CD4-positive, CD25-positive, alpha-beta regulatory T cell (primary cell): Measurements from ENCODE around the gene NPY5R. TPM values are rescaled to one million over a fixed set of nuclear protein-coding genes. Genes with fewer than 3 reads are reported as not detected.

Experiments used
- ATAC-seq, 2 donors: fragments of 150-1000 bp; cut with Tn5 transposase; one replicate each; pipeline ENCODE4 v1.10.0; 2021; ENCODE audit warnings: low read depth in 2 of 2, moderate number of reproducible peaks in 2 of 2, moderate library complexity in 1 of 2
- DNase-seq, 3 donors: peaks; one replicate each; pipeline versions ENCODE4 v3.0.0 to v3.0.0-alpha.2; 2012 to 2022; ENCODE audit warnings: mixed read lengths in 1 of 3
- H3K27ac ChIP-seq: one replicate; pipeline ENCODE4 v1.7.0; 2013; ENCODE audit warnings: mild to moderate bottlenecking, low read length; ENCODE audit not compliant: insufficient read depth, poor library complexity, severe bottlenecking
- H3K27me3 ChIP-seq: one replicate; pipeline ENCODE4 v1.7.0; 2013; ENCODE audit warnings: low read length; ENCODE audit not compliant: control insufficient read depth, insufficient read depth
- H3K36me3 ChIP-seq: one replicate; pipeline ENCODE4 v1.7.0; 2013; ENCODE audit warnings: mild to moderate bottlenecking, low read length, moderate library complexity; ENCODE audit not compliant: control insufficient read depth, insufficient read depth
- H3K4me1 ChIP-seq: 2 replicates; pipeline ENCODE4 v1.7.0; 2013; ENCODE audit warnings: mild to moderate bottlenecking, low read length; ENCODE audit not compliant: insufficient read depth, control insufficient read depth, poor library complexity, severe bottlenecking
- H3K4me3 ChIP-seq: one replicate; pipeline ENCODE4 v1.7.0; 2013; ENCODE audit warnings: low read depth, mild to moderate bottlenecking, low read length, moderate library complexity
- H3K9me3 ChIP-seq, 2 experiments: 1 replicate in 1 of 2; 2 replicates in 1 of 2; pipeline ENCODE4 v1.7.0; 2013; ENCODE audit warnings: low read length in 2 of 2, mild to moderate bottlenecking in 1 of 2, moderate library complexity in 1 of 2; ENCODE audit not compliant: control insufficient read depth in 2 of 2
- H3K27ac Mint-ChIP-seq, 3 donors: one replicate each; pipeline ENCODE4 v1.8.0; 2020 to 2022; ENCODE audit warnings: mild to moderate bottlenecking in 3 of 3, mixed read lengths in 3 of 3, moderate library complexity in 2 of 3
- H3K27me3 Mint-ChIP-seq: one replicate; pipeline ENCODE4 v1.8.0; 2022; ENCODE audit warnings: mild to moderate bottlenecking, mixed read lengths
- H3K36me3 Mint-ChIP-seq: one replicate; pipeline ENCODE4 v1.8.0; 2020; ENCODE audit warnings: mixed read lengths
- H3K4me1 Mint-ChIP-seq, 4 donors: one replicate each; pipeline ENCODE4 v1.8.0; 2020 to 2022; ENCODE audit warnings: mixed read lengths in 4 of 4, mild to moderate bottlenecking in 1 of 4
- H3K4me3 Mint-ChIP-seq, 4 donors: one replicate each; pipeline ENCODE4 v1.8.0; 2020 to 2022; ENCODE audit warnings: mild to moderate bottlenecking in 4 of 4, mixed read lengths in 4 of 4, moderate library complexity in 3 of 4
- H3K9me3 Mint-ChIP-seq, 7 donors: one replicate each; pipeline ENCODE4 v1.8.0; 2020 to 2022; ENCODE audit warnings: mixed read lengths in 7 of 7, mild to moderate bottlenecking in 3 of 7, moderate library complexity in 2 of 7
- polyA plus RNA-seq, 4 donors: library from polyadenylated mRNA; unstranded; fragments of 300-500 nt; fragmentation: Illumina TruSeq; gene quantifications; one replicate each; pipeline ENCODE4 v1.2.3, GENCODE V29; 2021
- total RNA-seq: library from RNA; stranded (reverse); gene quantifications from one replicate; pipeline ENCODE4 v1.2.3, GENCODE V29; 2022

NPY5R gene
- total RNA-seq (not detected), polyA plus RNA-seq (not detected)

- Histone ChIP-seq H3K36me3 (no peaks in the 10 kb centered on the region), H3K4me3 (no peak within 1 kb of the TSS), H3K9me3 (no peaks in the 10 kb centered on the region), H3K27me3 (peaks cover 22% of the 10 kb centered on the region), H3K27ac (no peak within 1 kb of the TSS), H3K4me1 (no peaks in the 10 kb centered on the region)
- DNase-seq (no peak), ATAC-seq (no peak)
- peaks cover 47% of the 10 kb centered on the region for H3K27me3 Mint-ChIP-seq
- no peaks in the 10 kb centered on the region for H3K36me3 Mint-ChIP-seq
- H3K27ac Mint-ChIP-seq = no peak within 1 kb of the TSS
- H3K4me3 Mint-ChIP-seq = no peak within 1 kb of the TSS
- H3K9me3 Mint-ChIP-seq = peaks cover 0 to 6% (median 0%) of the 10 kb centered on the region in 7 donors
- H3K4me1 Mint-ChIP-seq = peaks cover 0 to 4% (median 0%) of the 10 kb centered on the region in 4 donors
Observed at GRCh38 chr4:163343604-163344146, at the start of gene NPY5R. Gene NPY5R, plus strand, starts transcription at chr4:163343892. Its CDS starts 6,382 bp downstream, at chr4:163350274.

- Histone ChIP-seq H3K4me3 (no peak overlapping the region), H3K27me3 (no peaks in the 10 kb centered on the region), H3K27ac (no peak overlapping the region), H3K9me3 (no peaks in the 10 kb centered on the region), H3K36me3 (no peaks in the 10 kb centered on the region), H3K4me1 (no peaks in the 10 kb centered on the region)
- H3K4me1 Mint-ChIP-seq = no peaks in the 10 kb centered on the region
- H3K4me3 Mint-ChIP-seq = no peak overlapping the region
- H3K27me3 Mint-ChIP-seq = no peaks in the 10 kb centered on the region
- no peak overlapping the region for H3K27ac Mint-ChIP-seq
- H3K36me3 Mint-ChIP-seq = no peaks in the 10 kb centered on the region
- H3K9me3 Mint-ChIP-seq = no peaks in the 10 kb centered on the region
- DNase-seq = no peak
- ATAC-seq = no peak
Observed at GRCh38 chr4:163295138-163295537, 48.6 kb upstream of the NPY5R start.

GRCh38 chr4:163300445-163300844, 43.2 kb upstream of the NPY5R start:
- H3K27me3 Mint-ChIP-seq = no peaks in the 10 kb centered on the region
- no peaks in the 10 kb centered on the region for H3K4me1 Mint-ChIP-seq
- Histone ChIP-seq H3K27ac (no peak overlapping the region), H3K9me3 (no peaks in the 10 kb centered on the region), H3K27me3 (no peaks in the 10 kb centered on the region), H3K36me3 (no peaks in the 10 kb centered on the region), H3K4me3 (no peak overlapping the region), H3K4me1 (no peaks in the 10 kb centered on the region)
- no peaks in the 10 kb centered on the region for H3K9me3 Mint-ChIP-seq
- no peaks in the 10 kb centered on the region for H3K36me3 Mint-ChIP-seq
- no peak overlapping the region for H3K27ac Mint-ChIP-seq
- H3K4me3 Mint-ChIP-seq = no peak overlapping the region
- DNase-seq (no peak), ATAC-seq (no peak)

- Histone ChIP-seq H3K36me3 (no peaks in the 10 kb centered on the region), H3K4me3 (no peak overlapping the region), H3K27ac (no peak overlapping the region), H3K4me1 (no peaks in the 10 kb centered on the region), H3K27me3 (no peaks in the 10 kb centered on the region), H3K9me3 (no peaks in the 10 kb centered on the region)
- Mint-ChIP-seq H3K27ac (no peak overlapping the region), H3K27me3 (no peaks in the 10 kb centered on the region), H3K9me3 (no peaks in the 10 kb centered on the region), H3K4me1 (no peaks in the 10 kb centered on the region), H3K4me3 (no peak overlapping the region), H3K36me3 (no peaks in the 10 kb centered on the region)
- no peak for DNase-seq
- ATAC-seq = no peak
Observed at GRCh38 chr4:163303069-163303468, 40.6 kb upstream of the NPY5R start.

GRCh38 chr4:163309466-163309865, 34.2 kb upstream of the NPY5R start:
- Histone ChIP-seq H3K27me3 (no peaks in the 10 kb centered on the region), H3K27ac (no peak overlapping the region), H3K36me3 (no peaks in the 10 kb centered on the region), H3K9me3 (no peaks in the 10 kb centered on the region), H3K4me1 (no peaks in the 10 kb centered on the region), H3K4me3 (no peak overlapping the region)
- Mint-ChIP-seq H3K27me3 (peaks cover 4% of the 10 kb centered on the region), H3K4me3 (no peak overlapping the region), H3K36me3 (no peaks in the 10 kb centered on the region), H3K4me1 (no peaks in the 10 kb centered on the region), H3K9me3 (peaks cover 0 to 5% (median 1%) of the 10 kb centered on the region in 7 donors), H3K27ac (no peak overlapping the region)
- DNase-seq (no peak), ATAC-seq (no peak)

GRCh38 chr4:163317110-163317509, 26.6 kb upstream of the NPY5R start:
- Mint-ChIP-seq H3K9me3 (peaks cover 3 to 20% (median 7%) of the 10 kb centered on the region in 7 donors), H3K4me3 (no peak overlapping the region), H3K27me3 (no peaks in the 10 kb centered on the region), H3K4me1 (no peaks in the 10 kb centered on the region), H3K27ac (no peak overlapping the region), H3K36me3 (no peaks in the 10 kb centered on the region)
- Histone ChIP-seq H3K4me1 (no peaks in the 10 kb centered on the region), H3K4me3 (no peak overlapping the region), H3K27me3 (no peaks in the 10 kb centered on the region), H3K27ac (no peak overlapping the region), H3K36me3 (no peaks in the 10 kb centered on the region), H3K9me3 (peaks cover 4 to 22% of the 10 kb centered on the region in 2 experiments)
- DNase-seq = no peak
- no peak for ATAC-seq

- Mint-ChIP-seq H3K27ac (no peak overlapping the region), H3K36me3 (no peaks in the 10 kb centered on the region), H3K4me1 (peaks cover 0 to 16% (median 7%) of the 10 kb centered on the region in 4 donors), H3K4me3 (peak overlapping the region in 2 of 4 donors; percentile 1 to 10), H3K27me3 (peaks cover 55% of the 10 kb centered on the region), H3K9me3 (peaks cover 0 to 3% (median 0%) of the 10 kb centered on the region in 7 donors)
- peaks cover 28% of the 10 kb centered on the region for H3K27me3 ChIP-seq
- H3K4me1 ChIP-seq = peaks cover 7% of the 10 kb centered on the region
- H3K9me3 ChIP-seq = no peaks in the 10 kb centered on the region
- DNase-seq (no peak), ATAC-seq (peak in 1 of 2 donors; percentile 24)
- no peak overlapping the region for H3K27ac ChIP-seq
- no peak overlapping the region for H3K4me3 ChIP-seq
- H3K36me3 ChIP-seq = no peaks in the 10 kb centered on the region
Observed at GRCh38 chr4:163330916-163331628, 12.6 kb upstream of the NPY5R start.
